IPS DF 19.7 (cell line): ENCODE measurements around the gene BMP8A.
"Not testable (repeated sequence)": the region's sequence is repeated elsewhere in the genome, so short reads cannot be mapped to it uniquely, and the experiment has no call there.

ENCODE experiments used
- DNase-seq: peaks from one replicate; pipeline ENCODE4 v3.0.0-alpha.2; 2013; ENCODE audit warnings: low read depth, low spot score

The BMP8A gene

GRCh38 chr1:39507230-39507928, 15.9 kb downstream of the BMP8A start:
- DNase-seq: no peak

DNA sequence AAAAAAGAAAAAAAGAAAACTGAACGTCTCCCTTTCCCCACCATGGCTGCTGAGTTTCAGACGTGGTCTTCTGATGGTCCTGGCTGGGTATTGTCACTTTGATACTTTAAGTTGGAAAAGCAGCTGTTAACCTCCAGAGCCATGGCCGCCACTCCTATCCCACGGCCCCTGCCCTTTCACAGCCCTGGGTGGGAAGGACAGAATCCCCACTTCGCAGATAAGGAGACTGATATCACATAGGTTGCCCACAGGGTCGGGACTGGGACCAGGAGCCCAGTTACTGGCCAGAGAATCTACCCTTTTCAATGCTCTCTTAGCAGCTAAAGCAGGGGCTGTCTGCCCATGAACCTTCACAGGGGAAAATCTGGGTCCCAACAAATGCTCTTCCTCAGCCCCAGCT, 16.8 kb downstream of the BMP8A start:
- no peak for DNase-seq

- DNase-seq: no peak
Observed at GRCh38 chr1:39508857-39509305, 17.4 kb downstream of the BMP8A start.

- no peak for DNase-seq
Observed at GRCh38 chr1:39509360-39510009, 18.0 kb downstream of the BMP8A start.

DNA sequence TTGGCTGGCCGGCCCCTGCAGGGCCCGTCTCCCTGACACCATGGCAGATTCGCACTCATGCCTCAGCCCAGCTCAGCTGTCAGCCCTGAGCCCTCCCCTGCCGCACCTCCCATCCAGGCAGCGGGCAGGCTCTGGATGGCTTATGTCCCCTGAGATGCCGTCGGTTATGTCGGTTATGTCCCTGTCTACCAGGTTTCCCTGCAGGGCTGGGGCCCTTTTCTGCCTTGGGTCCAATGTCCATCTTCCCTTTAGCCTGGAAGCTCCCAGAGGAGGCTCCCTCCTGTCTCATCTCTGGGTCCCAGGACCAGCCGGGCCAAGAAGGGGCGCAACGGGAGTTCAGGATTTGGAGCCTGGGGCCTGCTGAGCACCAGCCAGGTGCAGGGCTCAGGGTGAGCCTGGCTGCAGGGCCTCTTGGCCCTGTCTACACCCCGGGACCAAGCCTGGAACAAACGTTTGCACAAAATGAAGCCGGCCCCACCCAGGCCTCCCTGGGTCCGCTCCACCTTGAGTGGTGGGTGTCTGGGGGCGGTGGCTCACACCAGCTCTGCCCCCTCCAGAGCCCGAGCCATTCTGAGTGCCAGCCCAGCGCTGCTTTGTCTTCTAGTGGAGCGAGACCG, 19.2 kb downstream of the BMP8A start:
- not testable (repeated sequence) for DNase-seq

DNA sequence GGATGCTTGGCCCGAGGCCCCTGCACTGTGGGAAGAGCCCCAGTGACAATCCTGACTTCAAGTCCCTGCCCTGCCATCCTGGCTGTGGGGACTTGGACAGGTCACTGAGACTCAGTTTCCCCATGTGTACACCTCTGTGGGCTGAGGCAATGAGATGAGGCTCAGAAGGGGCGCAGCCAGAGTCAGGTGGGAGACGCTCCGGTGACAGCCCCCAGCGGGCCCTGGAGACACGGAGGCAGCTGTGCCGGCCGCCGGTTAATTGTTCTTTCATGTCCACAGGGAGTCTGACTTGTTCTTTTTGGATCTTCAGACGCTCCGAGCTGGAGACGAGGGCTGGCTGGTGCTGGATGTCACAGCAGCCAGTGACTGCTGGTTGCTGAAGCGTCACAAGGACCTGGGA, 20.0 kb downstream of the BMP8A start:
- DNase-seq: not testable (repeated sequence)

DNA sequence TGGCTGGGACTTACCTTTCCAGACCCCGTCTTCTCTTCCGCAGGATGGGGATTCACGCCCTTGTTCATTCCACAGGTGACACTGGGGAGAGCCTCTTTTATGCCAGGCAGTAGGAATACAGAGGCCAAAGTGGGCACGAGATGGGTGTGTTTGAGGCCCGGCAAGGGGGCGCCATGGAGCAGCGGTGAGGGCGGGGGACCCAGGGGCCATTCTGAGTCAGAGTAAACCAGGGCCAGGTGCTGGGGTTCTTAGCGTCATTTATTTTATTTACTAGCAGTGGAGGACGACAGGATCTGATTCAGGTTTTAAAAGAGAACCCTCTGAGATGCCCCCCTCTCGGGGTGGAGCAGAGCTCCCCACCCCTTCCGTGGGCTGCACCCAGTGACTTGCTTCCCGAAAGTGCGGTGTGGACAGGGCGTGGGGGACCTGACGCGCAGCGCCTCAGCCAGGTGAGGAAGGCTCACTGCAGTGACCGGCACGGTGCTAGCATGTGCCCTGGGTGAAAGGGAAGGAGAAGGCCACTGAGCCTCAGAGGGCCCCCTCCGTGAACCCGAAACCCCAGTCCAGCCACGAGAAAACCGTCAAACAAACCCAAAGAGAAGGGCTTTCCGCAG, 20.9 kb downstream of the BMP8A start:
- not testable (repeated sequence) for DNase-seq

DNA sequence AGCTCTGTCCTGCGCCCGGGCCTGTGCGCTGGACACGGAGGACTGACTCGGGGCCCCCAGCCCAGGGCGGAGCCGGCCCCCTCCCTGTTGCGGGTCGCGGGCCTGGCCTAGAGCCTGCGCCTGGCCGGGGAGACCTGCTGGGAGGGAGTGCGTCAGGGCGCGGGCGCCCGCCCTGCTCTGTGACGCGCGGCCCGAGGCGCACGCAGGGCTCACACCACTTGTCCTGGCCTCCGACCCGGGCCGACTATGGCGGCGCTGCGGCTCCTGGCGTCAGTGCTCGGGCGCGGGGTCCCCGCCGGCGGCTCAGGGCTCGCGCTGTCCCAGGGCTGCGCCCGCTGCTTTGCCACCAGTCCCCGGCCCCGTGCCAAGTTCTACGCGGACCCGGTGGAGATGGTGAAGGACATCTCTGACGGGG, 23.3 kb downstream of the BMP8A start:
- DNase-seq: not testable (repeated sequence)

GRCh38 chr1:39515131-39516086, 24.0 kb downstream of the BMP8A start:
- DNase-seq: not testable (repeated sequence)

- DNase-seq: not testable (repeated sequence)
Observed at GRCh38 chr1:39516841-39517240, 25.4 kb downstream of the BMP8A start.

DNA sequence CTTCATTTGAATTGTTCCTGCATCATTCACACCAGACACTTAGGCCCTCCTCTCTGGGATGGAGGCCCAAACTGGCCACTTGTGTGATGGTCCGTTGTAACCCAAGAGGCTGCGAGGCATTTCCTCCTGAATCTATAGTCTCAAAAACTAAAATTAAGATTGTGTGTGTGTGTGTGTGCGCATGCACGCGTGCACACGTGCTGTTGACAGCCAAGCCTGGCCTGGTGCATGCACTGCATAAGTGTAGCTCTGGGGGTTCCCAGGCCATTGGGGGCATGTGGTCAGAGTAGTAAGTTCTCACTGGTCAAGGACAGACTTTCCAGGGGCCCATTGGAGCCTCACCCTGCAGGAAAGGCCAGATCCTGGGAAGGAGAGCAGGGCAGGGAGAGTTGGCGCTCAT, 26.5 kb downstream of the BMP8A start:
- DNase-seq: not testable (repeated sequence)

- DNase-seq: not testable (repeated sequence)
Observed at GRCh38 chr1:39519376-39519775, 27.9 kb downstream of the BMP8A start.

GRCh38 chr1:39522221-39522620, 30.8 kb downstream of the BMP8A start:
- not testable (repeated sequence) for DNase-seq

DNA sequence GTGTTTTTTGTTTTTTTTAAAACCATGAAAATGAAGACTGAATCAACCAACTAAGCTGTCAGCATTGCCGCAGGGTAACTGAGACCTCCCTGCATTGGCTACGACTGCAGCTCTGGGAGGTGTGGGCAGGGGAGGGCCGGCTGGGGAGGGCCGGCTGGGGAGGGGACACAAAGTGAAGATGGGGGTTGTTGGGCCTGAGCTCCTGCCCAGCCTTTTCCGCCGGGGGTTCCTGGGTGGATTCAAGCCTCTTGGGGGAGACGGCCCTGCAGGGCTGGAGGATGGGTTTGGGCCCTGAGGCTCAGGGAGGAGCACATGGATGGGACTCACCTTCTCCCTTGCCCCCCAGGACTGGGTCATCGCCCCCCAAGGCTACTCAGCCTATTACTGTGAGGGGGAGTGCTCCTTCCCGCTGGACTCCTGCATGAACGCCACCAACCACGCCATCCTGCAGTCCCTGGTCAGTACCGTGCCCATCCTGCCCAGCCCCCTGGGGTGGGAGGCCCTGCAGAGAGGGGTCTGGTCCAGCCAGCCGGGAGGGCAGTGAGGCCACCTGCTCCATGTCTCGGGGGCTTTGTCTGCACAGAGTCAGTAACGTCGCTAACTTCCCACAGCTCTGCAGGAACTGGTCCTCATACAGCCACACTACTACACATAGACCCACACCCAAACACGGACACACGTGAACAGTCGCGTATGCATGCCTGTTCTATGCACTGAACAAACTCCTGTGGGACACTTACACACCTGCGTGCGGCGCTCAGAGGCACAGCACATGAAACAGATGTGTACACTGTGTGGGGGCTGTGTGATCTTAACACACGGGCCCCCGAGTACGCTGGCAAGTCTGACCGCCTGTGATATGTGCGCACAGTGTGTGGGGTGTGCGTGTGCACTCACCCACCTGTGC, 31.5 kb downstream of the BMP8A start:
- no peak for DNase-seq

DNA sequence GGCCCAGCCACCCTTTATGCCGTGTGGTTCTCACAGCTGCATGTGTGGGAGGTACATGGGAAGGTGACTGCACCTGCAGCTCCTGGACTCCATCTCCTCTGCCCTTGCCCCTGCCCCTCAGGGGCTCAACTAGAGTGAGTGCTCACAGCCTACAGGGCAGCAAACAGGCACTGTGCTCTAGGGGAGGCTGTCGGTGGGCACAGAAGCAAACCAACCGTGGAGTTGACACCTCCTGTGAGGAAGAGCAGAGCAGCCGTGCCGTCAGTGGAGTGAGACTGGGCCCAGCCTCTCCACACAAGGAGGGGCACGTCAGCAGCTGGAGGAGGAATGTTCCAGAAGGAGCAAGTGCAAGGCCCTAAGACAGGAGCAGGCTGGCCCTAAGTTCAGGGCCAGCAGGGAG, 32.7 kb downstream of the BMP8A start:
- DNase-seq: no peak

GRCh38 chr1:39524591-39525365, 33.3 kb downstream of the BMP8A start:
- no peak for DNase-seq

GRCh38 chr1:39525366-39526165, 34.1 kb downstream of the BMP8A start:
- DNase-seq: no peak

DNA sequence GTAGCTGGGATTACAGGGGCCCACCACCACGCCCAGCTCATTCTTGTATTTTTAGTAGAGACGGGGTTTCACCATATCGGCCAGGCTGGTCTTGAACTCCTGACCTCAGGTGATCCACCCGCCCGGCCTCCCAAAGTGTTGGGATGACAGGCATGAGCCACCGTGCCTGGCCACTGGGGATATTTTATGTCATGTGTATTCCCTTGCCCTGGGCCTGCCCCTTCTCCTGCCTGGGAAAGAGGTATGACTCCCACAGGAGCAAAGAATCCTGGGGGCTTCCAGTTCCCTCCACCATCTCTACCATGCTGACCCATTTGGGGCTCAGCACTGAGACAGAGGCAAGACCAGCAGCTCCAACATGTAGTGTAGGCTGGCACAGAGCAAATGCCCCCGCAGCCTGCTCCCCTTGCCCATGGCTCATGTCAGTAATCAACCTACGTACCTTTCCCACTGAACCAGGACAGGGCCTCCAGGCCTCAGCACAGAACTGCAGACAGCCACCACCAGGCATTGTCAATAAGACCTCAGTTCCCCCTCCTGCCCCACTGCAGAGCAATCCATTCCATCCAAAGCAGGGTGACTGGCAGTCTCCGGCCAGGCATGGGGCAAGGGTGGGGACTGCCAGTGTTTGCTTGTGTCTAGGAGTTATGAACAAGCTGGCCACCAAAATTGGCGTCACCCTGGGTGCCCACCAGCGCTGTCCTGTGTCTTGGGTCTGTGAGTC, 35.2 kb downstream of the BMP8A start:
- no peak for DNase-seq
